ENCODE results near the gene SPATA18.
"Not testable (repeated sequence)": the region's sequence is repeated elsewhere in the genome, so short reads cannot be mapped to it uniquely, and the experiment has no call there.

Gene SPATA18

GRCh38 chr4:52051615-52052474, 741 bp downstream of the SPATA18 start:
- no peak for DNase-seq (ENCODE audit: low spot score)

DNA sequence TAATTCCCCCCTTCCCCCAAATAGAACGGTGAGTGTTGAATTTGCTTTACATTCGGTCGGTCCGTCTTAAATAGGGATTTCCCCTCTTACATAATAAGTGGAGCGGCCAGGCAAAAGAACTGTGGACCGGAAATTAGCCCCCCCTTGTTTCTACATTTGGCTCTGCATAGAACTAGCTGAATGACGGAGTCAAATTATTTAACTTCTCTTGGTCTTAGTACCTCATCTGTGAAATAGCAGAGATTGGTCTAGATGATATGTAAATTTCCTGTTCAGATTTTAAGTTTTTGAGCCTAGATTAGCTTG, 1.3 kb downstream of the SPATA18 start:
- DNase-seq (ENCODE audit: low spot score), result no peak

- DNase-seq (ENCODE audit: low spot score), result no peak
These were observed 3.1 kb downstream of the SPATA18 start for GRCh38 chr4:52054254-52054653.

DNA sequence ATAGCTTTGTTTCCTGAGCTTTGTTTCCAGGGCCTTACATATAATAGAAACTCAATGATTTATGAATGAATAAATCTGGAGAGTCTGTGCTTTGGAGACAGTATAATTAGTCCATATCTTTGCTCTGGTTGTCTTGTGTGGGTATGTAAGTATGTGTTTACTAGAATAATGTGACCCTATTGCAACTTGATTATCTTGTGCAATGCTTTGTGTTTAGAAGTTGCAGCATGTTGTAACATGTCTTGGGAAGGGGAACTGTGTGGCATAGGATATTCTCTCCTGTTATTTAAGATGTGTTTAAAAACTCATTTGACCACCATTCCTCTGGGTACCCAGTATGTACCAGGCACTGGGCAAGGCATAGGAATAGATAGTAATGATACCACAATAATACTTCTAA, 6.1 kb downstream of the SPATA18 start:
- no peak for DNase-seq (ENCODE audit: low spot score)

DNA sequence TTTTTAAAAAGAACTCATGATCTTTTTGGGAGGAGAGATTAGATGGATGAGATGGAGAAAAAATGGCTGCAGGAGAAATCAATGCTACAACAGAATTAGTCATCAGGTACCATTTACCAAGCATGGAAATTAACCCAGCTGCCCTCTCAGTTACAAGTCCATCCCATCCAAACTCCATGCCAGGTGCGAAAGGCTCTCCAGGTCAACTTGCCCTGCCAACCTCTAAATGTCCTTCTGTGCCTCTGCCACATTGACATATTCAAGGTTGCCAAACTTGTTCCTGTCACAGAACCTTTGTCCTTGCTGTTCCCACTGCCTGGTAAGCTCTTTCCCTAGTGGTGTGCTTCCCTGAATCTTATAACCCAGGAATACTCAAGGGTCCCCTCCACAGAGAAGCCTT, 7.2 kb downstream of the SPATA18 start:
- no peak for DNase-seq (ENCODE audit: low spot score)

DNA sequence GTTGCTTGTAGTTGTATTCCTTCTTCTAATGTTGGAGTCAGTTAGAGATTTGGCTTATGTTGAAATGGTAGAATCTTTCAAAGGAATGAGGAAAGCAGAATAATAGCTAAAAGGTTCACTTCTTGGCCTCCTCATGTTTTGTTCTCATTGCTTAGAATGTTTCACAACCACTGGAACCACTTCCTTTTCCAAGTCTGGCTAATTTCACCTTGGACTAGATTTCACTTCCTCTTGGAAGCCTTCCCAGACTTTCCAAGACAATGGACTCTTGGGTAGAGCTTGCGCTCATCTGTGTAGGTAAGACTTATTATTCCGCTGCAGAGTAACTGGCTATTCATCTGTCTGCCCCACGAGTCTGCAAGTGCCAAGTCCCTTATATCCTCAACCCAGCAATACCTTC, 8.3 kb downstream of the SPATA18 start:
- DNase-seq (ENCODE audit: low spot score), result no peak

DNA sequence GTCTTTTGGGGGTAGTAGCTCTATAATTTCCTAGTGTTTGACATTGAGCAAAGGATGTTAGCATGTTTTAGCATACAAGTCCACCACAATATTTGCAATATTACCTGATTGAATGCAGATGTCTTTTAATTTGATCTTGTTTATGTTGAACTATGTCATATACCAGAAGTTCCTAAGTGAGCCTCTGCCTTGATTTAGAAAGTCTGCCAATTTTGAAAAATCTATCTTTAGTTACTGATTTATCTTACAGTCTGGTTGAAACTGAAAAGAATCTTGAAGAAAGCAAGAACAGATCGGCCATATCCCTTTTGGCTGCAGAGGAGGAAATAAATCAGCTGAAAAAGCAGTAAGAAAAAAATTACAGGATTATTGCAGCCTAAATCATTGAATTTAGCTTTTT, 18.5 kb downstream of the SPATA18 start:
- DNase-seq (ENCODE audit: low spot score), result no peak

GRCh38 chr4:52071791-52072546, 20.9 kb downstream of the SPATA18 start:
- DNase-seq (ENCODE audit: low spot score), result no peak

GRCh38 chr4:52076731-52077130, 25.6 kb downstream of the SPATA18 start:
- DNase-seq (ENCODE audit: low spot score), result no peak

- DNase-seq (ENCODE audit: low spot score), result no peak
These were observed 28.6 kb downstream of the SPATA18 start for GRCh38 chr4:52079659-52080058.

DNA sequence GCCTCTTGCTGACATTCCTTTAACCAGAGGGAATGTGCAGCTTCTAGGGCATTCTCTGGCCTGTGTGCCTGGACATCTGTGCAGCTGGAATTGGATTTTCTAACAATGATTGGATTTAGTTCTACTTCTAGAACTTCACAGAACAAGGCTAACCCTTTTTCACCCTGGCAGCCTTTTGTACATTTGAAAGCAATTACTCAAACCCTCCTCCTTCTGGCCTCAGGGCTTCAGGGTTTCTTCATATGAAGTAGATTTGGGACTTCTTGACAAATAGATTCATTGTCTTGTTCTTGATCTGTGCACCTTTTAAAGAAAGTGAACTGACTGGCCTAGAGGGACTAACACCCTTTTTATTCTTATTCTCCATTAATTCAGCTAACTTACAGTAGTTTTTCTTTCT, 30.1 kb downstream of the SPATA18 start:
- no peak for DNase-seq (ENCODE audit: low spot score)

GRCh38 chr4:52086425-52086824, 35.3 kb downstream of the SPATA18 start:
- DNase-seq (ENCODE audit: low spot score), result not testable (repeated sequence)

DNA sequence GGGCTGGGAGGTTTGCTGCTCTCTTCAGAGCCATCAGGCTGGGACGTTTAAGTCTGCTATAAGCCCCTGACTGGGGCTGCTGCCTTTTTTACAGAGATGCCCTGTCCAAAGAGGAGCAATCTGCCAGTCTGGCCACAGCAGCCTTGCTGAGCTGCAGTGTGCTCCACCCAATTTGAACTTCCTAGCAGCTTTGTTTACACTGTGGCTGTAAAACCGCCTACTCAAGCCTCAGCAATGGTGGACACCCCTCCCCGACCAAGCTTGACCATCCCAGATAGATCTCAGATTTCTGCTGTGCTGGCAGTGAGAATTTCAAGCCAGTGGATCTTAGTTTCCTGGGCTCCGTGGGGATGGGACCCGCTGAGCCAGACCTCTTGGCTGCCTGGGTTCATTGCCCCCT, 40.7 kb downstream of the SPATA18 start:
- no peak for DNase-seq (ENCODE audit: low spot score)

DNA sequence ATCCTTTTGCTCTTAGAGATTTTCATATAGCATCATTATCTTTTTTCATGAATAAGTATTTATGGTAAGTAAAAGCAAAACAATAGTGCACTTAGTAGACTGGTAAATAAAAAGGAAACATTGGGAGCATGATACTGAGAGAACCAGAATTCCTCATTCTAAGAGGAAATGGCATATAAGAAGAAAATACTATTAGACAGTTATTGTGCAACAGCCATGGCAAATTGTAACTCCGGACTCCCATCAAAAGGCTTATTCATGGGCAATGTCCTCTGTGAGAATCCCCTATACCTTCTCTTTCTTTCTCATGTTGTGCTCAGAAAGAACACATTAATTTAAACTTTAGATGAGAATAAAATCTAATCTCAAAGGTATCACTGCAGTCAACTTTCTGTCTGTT, 42.4 kb downstream of the SPATA18 start:
- no peak for DNase-seq (ENCODE audit: low spot score)

DNA sequence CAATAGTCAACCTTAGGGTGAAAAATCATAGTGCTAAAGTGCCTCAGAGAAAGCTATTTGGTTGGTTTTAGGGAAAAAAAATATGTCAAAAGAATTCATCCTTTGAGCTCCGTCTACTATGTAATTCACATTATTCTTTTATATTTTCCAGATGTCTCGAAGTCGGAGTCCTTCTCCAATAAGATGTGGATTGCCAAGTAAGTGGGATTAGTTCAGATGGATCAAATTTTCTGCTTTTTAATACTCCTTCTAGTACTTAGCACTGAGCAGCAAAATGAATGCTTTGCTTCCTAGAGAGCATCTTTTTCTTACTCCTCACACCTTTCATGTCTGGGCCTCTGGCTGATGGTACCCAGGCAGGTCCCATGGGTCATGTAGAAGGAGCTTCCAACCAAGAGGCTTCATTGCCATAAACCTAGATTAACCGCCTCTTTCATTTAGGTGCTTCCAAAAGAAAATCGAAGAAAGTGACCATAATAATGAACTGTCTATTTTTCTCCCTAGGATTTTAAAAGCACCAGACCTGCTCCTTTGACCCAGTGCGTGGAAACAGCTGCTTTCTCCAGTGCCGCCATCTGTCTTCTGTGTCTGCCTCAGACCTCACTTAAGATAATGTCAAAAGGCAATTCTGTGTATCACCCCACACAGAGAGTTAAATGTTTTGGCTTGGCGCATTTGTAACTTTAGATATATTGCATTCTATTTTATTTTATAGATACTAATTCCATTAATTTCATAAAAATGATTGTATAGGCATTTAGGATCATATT, 43.5 kb downstream of the SPATA18 start:
- DNase-seq (ENCODE audit: low spot score), result no peak

- no peak for DNase-seq (ENCODE audit: low spot score)
These were observed 44.3 kb downstream of the SPATA18 start for GRCh38 chr4:52095374-52095773.

- no peak for DNase-seq (ENCODE audit: low spot score)
These were observed 44.9 kb downstream of the SPATA18 start for GRCh38 chr4:52096048-52096447.

DNA sequence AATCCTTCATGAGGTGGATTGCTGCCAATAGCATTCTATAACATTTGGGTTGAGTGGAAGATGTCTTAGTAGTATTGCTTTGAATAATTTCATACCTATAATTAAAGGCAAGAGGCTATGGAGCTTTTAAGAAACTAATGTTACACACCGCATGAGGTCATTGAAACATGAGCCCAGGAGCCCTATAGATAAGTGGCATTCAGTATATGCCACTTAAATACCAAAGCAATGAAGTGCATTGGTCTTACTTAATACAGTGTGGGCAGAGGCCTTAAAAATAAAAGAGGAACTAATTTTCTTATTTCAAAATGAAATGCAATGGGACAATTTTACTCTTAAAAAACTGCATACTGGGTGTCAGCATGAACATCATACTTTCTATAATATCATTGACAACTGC, 47.5 kb downstream of the SPATA18 start:
- DNase-seq (ENCODE audit: low spot score), result no peak

DNA sequence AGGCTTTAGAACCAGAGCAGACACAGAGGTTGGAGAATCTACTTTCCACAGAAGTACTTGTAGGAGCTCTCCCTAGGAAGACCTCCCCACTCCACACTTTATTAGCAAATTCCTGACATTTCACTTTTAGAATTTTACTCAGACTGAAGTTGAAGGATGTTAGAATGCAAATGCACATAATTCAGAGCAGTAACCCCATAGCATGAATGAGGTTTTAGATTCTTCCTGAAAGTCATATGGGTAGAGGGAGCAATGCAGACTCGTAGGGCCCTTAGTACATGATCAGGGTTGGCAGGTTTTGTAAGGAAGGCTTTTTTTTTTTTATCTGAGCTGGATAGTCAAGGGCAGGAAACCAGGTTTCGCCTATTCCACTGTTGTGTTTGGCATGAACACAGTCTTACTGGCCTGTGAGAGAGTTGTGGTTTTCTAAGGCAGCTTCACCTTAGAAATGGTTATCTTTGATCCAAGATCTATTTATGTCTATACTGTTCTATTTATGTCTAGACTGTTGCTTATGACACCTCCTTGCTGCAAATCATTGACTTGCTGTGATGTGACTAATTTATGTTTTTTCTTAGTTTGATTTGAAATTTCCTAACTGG, 48.9 kb downstream of the SPATA18 start:
- no peak for DNase-seq (ENCODE audit: low spot score)

GRCh38 chr4:52102587-52102986, 51.5 kb downstream of the SPATA18 start:
- no peak for DNase-seq (ENCODE audit: low spot score)

DNA sequence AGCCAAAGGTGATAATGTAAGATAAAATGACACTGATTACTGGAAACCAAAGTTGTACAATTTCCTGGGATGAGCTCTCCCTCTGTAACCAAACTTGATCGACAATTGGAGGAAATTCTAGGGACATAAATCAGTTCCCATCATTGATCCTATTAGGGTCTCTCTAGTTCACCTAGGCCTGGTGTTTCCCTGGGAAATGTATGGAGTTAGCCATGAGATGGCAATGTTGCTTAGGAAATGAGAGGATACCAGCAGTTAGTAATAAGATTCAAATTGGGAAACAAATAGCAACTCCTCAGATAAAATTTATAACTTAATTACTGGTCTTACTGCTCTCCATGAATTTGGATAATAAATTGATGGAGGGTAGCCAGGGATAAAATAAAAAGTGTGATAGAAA, 52.2 kb downstream of the SPATA18 start:
- DNase-seq (ENCODE audit: low spot score), result no peak

GRCh38 chr4:52105276-52105675, 54.2 kb downstream of the SPATA18 start:
- DNase-seq (ENCODE audit: low spot score), result no peak

DNA sequence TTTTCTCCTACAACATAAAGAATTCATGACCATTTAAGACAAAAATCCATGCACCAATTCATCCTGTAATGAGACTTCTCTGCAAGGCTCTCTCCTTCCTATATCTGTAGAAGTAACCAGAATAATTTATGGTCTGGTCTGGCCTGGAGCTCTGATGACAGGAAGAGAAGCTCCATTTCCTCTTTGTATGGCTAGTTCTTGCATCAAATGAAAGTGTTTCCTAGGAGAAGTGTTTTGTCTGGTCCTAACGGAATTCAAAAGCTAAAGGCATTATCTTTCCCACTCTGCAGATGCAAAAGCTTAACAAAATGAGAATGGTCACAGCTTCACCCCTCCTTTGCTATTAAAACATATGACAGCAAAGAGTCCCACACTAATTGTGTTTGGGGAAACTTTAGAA, 55.1 kb downstream of the SPATA18 start:
- DNase-seq (ENCODE audit: low spot score), result no peak
